ENCODE data around the gene SCN4B. TPM values are rescaled to one million over a fixed set of nuclear protein-coding genes. Genes with fewer than 3 reads are reported as not detected.

Gene SCN4B
- polyA plus RNA-seq, 4 donors, result 1.0 to 1.9 (median 1.5) TPM

DNA sequence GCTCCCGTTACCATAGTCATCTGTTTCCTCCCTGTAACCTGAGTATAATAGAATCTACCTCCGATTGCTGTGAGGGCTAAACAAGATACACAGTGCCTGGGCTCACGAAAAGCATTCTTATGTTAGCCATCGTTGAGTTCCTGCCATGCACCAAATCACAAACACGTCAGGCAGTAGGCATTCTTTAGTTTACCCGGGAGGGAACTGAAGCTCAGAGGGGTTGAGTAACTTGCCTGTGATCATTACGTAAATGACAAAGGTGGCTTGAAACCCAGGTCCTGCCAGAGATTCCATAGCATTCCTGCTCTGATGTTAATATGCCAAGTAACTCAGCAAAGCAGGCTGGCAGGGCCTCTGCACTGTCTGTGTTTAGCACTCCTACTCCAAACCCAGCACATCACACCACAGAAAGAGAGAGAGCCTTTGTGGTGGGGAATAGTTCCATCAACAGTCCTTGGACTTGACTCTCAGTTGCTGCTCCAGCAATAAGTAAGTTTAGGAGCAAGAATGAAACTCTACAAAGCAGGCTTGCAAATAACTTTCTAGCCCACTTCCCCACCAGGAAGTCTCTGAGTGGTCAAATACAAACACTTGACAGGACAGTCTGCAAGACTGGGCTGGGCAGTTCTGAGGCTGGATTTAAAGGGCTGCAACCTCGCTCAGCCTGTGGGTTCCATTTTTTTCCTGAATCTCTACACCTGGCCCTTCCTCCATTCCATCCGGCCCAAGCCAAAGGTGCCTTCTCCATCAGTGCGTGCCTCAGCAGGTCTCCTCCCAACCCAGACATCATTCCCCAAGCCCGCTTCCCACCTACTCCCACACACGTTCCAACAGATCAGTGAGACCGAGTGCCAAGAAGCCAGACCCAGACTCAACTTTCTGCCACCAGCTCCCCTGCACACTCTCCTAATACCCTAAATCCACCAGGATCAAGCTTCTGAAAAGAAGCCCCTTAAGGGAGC, 22.7 kb upstream of the SCN4B start:
- DNase-seq (ENCODE audit: low read depth in 4 of 4, low spot score in 2 of 4), result no peak

DNA sequence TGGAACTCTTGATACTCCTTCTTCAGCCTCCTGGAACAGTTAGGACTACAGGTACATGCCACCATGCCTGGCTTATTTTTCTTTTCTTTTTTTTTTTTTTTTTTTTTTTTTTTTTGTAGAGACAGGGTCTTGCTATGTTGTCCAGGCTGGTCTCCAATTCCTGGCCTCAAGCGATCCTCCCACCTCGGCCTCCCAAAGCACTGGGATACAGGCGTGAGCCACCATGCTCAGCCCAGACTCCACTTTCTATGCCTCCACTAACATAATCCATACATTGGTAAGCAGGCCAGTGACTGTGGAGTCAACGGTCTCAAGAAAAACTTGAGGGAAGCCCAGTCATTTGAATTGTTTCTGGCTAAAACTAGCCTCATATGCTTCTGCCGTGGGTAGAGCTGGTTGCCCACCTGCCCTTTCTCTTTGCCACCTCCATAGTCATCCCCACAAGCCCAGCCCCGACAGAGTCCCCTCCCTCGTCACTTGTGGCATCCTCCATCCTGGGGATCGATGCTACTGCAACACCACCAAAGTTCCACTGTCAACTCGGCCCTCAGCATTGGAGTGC, 21.5 kb upstream of the SCN4B start:
- DNase-seq (ENCODE audit: low read depth in 4 of 4, low spot score in 2 of 4), result no peak

DNA sequence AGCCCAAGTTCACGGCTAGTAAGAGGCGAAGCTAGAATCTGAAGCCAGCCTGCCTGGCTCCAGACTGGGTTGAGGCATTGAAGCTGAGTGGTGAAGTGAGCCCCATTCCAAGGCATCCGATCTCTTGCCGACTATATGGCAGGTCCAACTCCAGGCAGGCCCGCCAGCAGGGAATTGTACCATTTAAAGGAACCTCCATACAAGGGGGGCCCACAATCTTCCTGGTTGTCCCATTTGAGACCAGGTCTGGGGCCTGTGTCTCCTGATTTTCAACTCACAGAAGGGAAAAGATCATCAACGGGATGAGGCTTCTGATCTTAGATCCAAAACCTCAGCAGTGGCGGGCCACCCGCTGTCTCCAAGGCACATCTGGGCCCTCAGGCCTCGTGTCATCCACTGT, 19.7 kb upstream of the SCN4B start:
- no peak for DNase-seq (ENCODE audit: low read depth in 4 of 4, low spot score in 2 of 4)

DNA sequence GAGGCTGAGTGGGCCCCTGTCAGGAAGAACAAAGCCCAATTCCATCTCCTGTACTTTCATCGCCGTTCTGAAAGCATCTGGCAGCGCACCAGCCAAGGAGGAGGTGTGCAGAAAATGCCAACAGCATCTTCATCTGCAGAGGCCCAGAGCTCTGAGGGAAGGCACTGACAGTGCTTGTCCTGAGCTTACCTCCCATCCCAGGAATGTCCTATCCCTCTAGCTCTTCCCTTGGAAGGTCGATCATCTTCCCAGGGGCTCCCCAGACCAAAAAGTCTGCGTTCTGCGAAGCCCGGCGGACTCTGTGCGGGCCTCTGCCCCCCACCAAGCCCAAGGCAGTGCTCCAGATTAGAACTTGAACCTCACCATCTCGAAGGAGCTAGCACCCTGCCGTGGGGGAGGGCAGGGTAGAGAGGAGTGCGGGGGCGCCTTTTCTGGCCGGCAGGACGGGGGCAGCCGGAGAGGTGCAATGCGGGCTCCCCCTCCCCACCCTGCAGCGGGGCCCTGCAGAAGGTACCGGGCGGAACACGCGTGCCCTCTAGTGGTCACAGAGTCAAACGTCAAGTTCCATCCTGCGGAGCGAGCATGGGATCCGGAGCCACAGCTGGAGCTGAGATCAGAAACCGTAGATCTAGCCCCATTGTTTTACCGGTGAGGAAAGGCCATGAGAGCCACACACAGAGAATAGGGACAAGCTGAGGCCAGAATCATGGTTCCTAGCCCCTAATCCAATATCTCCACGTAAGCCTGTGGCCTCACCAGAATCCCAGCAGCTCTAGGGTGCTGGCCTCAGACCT, 18.8 kb upstream of the SCN4B start:
- DNase-seq (ENCODE audit: low read depth in 4 of 4, low spot score in 2 of 4), result no peak

DNA sequence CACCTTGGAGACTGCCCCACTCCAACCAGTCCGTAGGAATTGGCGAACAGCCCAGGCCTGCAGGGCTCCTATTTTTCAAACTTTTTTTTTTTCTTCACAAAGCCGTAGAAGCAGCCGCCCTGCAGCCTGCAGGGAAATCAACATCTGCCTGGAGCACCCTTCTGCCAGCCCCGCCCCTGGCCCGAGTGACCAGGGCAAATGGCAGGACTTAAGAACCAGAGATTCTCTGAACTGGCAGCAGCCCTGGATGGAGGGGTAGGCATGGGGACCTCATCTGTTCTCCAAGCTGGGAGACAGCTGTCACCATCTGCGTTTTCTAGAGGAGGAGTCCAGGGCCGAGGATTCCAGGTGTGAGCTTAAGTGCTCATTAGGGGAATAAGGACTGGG, 18.3 kb upstream of the SCN4B start:
- DNase-seq (ENCODE audit: low read depth in 4 of 4, low spot score in 2 of 4), result no peak

DNA sequence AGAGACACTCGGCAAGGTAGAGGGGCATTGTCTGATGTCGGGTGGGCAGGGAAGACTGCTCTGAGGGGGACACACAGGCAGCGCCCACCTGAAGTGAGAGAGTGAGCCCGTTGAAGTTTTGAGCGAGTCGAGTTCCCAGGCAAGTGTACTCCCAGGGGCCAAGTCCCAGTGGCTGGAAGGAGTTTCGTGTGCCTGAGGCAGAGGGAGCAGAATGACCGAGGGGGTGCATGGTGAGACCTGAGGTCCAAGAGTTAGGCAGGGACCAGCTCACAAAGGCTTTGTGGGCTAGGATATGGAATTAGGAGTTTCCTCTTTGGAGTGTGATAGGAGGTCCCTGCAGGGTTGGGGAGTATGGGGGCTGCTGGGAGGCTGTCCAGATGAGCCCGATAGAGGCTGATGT, 17.6 kb upstream of the SCN4B start:
- no peak for DNase-seq (ENCODE audit: low read depth in 4 of 4, low spot score in 2 of 4)

DNA sequence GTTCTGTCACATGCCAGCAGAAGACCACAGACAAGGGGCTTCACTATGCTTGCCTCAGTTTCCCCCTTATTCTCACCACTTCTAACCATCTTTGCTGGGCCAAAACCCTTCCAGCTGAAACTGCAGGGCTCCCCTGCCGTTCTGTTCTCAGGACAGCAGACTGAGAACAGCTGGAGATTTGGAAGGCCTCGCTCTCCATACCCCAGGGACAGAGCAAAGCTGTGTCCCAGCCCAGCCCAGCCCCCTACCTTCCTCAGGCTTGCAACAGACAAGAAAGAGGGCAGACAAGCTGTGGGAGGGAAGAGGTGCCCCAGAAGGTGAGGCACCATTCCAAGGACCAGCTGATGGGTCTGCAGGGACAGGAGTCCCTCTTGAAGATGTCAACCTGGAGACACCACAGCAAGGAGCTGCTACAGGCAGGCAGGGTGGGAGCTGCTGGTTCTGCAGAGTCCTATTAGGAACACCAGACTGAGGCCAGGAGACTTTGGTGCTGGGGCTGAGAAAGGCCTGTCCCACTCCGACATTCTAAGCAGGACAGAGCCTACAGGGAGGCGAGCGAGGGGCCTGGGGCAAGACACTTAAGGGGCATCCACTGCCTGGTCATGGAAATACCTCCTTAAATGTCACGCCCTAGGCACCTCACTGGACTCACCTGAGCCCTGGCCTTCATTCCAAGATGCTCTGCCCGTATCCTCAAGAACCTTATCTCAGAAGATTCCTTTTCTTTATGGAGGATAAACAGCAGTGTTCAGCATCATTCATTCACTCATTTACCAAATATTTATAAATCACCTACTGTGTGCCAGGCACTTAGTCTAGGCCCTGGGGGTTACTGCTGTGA, 16.9 kb upstream of the SCN4B start:
- no peak for DNase-seq (ENCODE audit: low read depth in 4 of 4, low spot score in 2 of 4)

DNA sequence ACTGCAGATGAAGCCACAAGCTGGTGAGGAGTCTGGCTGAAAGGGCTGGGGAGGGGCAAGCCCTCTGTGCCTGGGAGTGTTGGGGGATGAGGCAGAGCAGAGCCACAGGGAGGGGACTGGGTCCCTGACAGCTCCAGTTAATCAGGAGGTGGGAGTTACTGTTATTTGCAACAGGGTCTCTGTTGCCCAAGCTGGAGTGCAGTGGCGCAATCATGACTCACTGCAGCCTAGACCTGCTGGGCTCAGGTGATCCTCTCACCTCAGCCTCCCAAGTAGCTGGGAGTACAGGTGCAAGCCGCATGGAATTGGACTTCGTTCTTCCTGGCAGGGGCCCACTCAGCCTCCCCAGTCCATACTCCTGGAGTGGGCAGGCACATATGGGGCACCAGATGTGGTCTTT, 16.1 kb upstream of the SCN4B start:
- DNase-seq (ENCODE audit: low read depth in 4 of 4, low spot score in 2 of 4), result no peak

DNA sequence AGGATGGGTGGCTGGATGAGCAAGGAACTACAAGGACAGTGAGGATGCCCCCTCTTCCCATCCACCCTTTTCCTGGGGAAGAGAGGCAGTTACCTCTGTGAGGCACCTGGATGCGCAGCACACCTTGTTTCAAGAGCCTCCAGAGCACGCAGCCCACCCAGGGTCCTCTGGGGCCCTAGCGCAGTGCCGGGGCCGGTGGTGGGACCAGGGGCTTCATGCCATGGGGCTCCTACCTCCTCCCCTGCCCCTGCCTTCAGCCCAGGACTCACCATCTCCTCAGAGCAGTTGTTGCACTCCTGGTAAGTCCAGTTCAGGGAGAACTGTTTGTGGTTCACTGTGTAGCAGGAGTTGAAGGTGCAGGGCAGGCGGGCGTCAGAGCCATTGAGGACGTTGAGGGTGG, 15.7 kb upstream of the SCN4B start:
- DNase-seq (ENCODE audit: low read depth in 4 of 4, low spot score in 2 of 4), result no peak

DNA sequence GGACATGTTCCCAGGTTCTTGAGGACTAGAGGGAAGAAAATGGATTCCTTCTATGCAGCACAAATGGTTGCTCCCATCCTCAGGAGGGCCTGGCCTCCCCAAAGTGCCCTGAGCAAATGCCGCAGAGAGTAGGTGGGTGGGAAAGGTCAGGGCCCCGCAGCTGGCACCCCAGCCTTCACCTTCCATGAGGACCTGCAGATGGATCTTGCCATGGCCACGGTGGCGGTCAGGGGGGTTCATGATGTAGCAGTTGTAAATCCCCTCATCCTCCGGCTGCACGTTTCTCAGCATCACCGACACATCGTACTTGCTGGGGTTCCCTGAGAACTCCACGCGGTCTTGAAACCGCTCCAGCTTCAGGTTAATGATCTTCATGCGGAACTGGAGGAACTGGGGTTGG, 15.3 kb upstream of the SCN4B start:
- no peak for DNase-seq (ENCODE audit: low read depth in 4 of 4, low spot score in 2 of 4)

DNA sequence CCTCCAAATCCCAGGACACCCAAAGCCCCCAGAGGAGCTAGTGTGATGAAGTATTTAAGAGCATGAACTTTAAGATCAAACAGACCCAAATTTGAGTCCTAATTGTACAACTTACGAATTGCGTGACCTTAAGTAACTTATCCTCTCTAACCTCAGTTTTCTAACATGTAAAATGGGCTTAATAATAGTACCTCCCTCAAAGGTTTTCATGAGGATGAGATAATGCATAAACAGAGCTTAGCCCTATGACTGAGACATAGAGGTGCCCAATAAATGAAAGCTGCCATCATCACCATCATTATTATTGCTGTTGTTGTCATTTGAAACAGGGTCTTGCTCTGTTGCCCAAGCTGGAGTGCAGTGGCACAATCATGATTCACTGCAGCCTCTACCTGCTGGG, 14.6 kb upstream of the SCN4B start:
- no peak for DNase-seq (ENCODE audit: low read depth in 4 of 4, low spot score in 2 of 4)

DNA sequence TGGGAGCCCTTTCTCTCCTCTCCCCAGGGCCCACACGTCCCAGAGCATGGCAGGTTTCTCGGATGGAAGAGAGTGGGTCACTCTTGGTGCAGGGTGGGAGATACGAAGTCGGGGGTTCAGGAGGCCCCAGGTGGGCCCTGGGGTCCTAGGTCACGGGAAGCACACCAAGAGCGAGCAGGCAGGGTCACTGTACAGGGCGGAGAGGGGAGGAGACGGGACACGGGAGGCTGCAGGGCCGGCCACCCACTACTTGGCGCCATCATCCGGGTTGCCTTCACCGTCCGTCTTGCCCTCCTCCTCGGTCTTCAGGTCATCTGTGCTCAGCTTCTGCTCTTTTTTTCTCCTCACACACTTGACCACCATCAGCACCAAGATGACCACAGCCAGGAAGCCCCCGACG, 14.0 kb upstream of the SCN4B start:
- no peak for DNase-seq (ENCODE audit: low read depth in 4 of 4, low spot score in 2 of 4)

DNA sequence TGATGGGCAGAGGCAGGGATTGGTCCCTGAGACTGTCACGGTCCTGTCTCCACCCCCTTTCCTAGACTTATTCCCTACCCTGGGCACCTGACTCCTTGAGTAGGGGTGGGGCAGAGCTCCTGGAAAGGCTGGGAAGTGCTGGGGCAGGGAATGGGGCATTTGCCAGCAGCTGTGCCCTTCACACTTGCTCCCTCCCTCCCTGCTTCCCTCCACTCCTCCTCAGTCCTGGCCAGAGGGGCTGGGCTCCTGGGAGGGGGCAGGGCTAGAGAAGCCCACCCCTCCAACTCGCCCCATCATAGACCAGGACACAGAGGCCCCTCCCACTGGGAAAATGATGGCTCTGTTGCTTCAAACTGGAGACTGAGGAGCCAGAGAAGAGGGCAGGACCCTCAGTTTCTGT, 12.3 kb upstream of the SCN4B start:
- DNase-seq (ENCODE audit: low read depth in 4 of 4, low spot score in 2 of 4), result no peak

DNA sequence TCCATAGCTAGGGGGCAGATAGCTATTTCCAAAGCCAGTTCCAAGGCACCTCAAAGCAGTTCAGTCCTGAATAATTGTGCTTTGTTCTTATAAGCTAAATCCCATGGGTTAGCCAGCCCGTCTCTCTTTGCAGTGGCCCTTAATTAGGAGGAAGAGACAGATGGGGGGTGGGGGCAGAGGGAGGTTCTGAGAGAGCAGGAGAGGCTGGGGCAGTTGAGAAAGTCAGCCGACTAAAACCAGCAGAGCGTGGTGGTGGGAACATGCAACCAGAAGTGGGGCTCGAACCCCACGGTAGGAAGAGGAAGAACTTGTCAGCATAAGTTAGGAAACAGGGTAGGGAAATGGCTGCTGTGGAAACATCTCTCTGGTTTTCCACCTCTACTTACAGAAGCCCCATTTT, 10.9 kb upstream of the SCN4B start:
- no peak for DNase-seq (ENCODE audit: low read depth in 4 of 4, low spot score in 2 of 4)

DNA sequence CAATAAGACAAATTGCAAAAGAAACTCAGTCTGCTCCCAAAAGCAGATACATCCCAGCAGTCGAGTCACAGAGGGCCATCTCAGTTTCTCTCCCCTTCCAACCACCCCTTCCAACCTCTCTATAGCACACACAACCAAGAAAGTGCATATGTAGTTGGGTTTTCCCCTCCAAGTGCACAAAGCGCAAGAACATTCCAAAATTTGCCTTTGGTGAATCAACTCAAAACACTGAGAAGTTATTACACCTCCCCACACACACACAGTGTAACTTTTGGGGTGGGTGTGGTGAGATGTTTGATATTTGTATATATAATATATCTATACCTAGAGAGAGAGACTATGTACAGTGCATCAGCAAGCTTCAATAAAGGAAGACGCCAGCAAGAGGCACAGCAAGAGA, 10.2 kb upstream of the SCN4B start:
- DNase-seq (ENCODE audit: low read depth in 4 of 4, low spot score in 2 of 4), result no peak

DNA sequence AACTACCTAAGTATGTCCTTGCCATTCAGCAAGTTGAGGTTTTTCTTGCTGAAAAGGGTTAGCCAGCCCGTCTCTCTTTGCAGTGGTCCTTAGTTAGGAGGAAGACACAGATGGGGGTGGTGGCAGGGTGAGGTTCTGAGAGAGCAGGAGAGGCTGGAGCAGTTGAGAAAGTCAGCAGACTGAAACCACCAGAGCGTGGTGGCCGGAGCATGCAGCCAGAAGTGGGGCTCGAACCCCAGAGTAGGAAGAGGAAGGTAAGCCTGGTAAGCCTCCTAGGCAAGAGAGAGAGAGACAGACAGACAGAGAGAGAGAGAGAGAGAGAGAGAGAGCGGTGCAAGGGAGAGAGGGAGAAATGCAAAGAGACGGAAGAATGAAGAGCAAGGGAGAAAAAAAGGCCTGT, 9.2 kb upstream of the SCN4B start:
- no peak for DNase-seq (ENCODE audit: low read depth in 4 of 4, low spot score in 2 of 4)

DNA sequence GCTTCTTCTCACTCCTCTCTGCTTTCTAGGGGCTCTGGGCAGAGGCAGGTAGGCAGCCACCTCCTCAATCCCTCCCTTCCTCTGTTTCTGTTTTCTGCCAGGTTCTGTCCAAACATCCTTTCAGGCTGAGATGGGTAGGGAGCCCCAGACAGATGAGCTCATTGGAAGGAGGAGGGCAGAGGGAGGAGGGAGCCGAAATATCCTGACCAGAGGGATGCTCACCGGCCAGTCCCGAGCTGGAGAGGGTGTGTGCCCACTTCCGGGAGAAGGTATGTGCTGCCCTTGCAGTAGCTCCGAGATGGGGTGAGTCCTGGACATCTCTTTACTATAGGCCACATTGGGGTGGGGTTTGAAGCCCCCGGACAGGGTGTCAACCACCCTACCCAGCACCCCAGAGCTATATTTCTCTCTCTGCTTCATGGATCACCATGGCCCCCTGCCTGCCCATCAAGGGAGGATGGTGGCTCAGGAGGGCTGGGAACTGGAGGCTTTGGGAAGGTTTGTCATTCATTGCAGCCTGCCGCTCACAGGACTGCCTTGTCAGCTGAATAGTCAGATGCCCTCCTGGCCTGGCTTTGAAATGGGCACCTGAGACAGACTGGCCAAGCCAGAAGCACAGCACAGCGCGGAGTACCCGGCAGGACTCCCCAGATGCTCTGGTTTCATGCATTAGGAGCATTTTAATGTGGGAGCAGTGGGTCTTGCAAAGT, 4.7 kb upstream of the SCN4B start:
- DNase-seq (ENCODE audit: low read depth in 4 of 4, low spot score in 2 of 4), result no peak

DNA sequence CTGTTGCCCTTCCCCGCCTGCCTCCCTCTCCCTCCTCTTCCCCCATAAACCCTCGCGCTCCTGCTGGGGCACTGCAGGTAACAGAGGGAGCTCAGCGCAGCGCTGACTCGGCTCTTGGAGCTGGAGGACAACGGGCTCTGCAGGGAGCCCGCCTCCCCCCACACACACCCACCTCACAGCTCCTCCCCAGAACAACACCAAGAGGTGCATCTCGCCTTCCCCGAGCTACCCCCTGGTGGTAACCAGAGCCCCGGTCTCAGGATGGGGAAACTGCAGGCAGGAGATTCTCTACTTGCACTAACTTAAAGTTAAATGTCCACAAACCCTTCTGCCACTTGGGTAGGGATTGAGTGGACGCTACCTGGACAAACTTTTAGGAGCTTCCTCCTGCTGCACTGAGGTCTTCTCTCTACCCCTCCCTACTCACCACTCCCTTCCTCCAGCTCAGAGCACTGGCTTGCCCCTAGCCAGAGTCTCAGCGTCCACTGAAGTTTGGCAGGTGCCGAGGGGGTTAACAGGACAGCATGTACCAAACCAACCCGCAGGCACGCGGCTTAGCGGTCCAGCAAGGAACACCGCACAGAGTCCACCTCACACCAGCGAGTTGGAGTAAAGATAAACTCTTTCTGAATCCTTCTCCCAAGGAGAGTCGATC, 4.0 kb upstream of the SCN4B start:
- DNase-seq (ENCODE audit: low read depth in 4 of 4, low spot score in 2 of 4), result no peak

DNA sequence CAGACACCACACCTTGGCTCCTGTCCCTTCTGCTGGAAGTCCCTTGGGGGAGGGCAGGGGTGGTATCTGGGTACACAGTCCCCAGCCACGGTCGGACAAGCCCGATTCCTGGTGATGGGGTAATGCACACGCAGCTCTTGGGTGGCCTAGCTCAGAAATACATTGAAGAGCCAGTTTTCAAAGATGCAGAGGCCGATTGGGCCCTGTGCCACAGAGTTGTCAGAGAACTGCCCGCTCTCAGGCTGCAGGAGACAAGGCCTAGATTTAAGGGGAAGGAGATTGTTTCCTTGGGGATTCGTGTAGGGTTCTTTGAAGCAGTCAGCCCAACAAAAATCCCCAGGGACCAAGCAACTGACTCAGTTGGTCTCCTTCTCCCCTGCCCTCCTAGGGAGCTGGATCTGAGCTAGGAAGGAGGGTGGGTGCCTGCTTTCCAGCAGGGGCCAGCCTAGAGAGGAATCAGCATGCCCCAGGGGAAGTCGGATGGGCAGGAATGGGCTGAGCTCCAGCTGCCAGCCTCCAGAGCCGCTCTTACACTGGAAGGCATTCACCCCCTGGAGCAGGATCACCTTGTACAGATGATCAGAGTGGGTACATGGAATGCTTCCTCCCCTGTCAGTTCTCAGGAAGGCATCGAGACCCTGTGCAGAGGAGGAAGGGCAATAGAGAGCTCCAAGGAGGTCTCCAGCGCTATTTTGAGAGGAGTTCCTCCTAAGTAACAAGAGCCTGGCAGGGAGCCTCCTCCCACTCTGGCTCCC, 3.3 kb upstream of the SCN4B start:
- DNase-seq (ENCODE audit: low read depth in 4 of 4, low spot score in 2 of 4), result no peak

All from left renal cortex interstitium (tissue), 4 donors.